ENCODE data around the gene ING5.

- TF ChIP-seq CTCF (IDR thresholded peaks at IDR 0.05; ENCODE audit: low read depth, low read length, poor library complexity, severe bottlenecking) (no peak), EZH2phosphoT487 (IDR thresholded peaks at IDR 0.05; ENCODE audit: borderline replicate concordance, low read length) (no peak)
These were observed 26.0 kb upstream of the ING5 start for GRCh38 chr2:241675885-241676284.
